ENCODE measurements around the gene KIAA0232.

The KIAA0232 gene

GRCh38 chr4:6804082-6804752, 21.7 kb downstream of the KIAA0232 start:
- 94 to 98% methylated on average over 8 of the region's 8 CpGs for WGBS, 2 experiments
- H3K36me3 ChIP-seq (ENCODE audit: control insufficient read depth, insufficient read depth, low read length), result no peaks in the 10 kb centered on the region
- no peaks in the 10 kb centered on the region for H3K27me3 ChIP-seq (ENCODE audit: control insufficient read depth, insufficient read depth, low read length, poor library complexity, severe bottlenecking)
- H3K4me3 ChIP-seq (ENCODE audit: insufficient read depth, low read depth, low read length), result no peak overlapping the region
- no peak overlapping the region for H3K27ac ChIP-seq (ENCODE audit: insufficient read depth, low read depth, low read length, poor library complexity, severe bottlenecking)
- H3K9me3 ChIP-seq (ENCODE audit: control insufficient read depth, low read length), result no peaks in the 10 kb centered on the region
- H3K4me1 ChIP-seq (ENCODE audit: control insufficient read depth, insufficient read depth, low read length), result no peaks in the 10 kb centered on the region

- WGBS, 2 experiments, result 93 to 95% methylated on average over 4 to 5 of the region's 5 CpGs
- Histone ChIP-seq H3K4me1 (ENCODE audit: control insufficient read depth, insufficient read depth, low read length) (no peaks in the 10 kb centered on the region), H3K4me3 (ENCODE audit: insufficient read depth, low read depth, low read length) (no peak overlapping the region), H3K36me3 (ENCODE audit: control insufficient read depth, insufficient read depth, low read length) (no peaks in the 10 kb centered on the region), H3K9me3 (ENCODE audit: control insufficient read depth, low read length) (no peaks in the 10 kb centered on the region), H3K27ac (ENCODE audit: insufficient read depth, low read depth, low read length, poor library complexity, severe bottlenecking) (no peak overlapping the region), H3K27me3 (ENCODE audit: control insufficient read depth, insufficient read depth, low read length, poor library complexity, severe bottlenecking) (no peaks in the 10 kb centered on the region)
These were observed 24.5 kb downstream of the KIAA0232 start for GRCh38 chr4:6806924-6807626.

DNA sequence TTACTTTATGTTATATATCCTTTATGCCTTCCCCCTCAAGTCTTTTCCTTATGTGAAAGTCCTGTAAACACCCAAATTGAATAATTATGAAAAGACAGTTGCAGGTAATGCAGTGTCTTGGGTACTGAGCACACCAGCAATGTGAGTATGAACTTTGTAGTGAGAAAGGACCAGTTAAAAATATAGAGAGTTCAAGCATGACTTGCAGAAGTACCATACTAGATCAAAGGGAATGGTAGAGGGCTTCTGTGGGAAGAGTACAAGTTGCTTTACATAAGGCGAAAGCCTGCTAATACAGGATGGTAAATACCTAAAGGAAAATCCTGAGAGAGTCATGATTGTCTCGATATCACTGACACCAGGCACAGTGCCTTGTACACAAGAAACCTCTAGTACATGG, 25.7 kb downstream of the KIAA0232 start:
- 92 to 100% methylated on average over 2 of the region's 2 CpGs for WGBS, 2 experiments
- Histone ChIP-seq H3K36me3 (ENCODE audit: control insufficient read depth, insufficient read depth, low read length) (no peaks in the 10 kb centered on the region), H3K27me3 (ENCODE audit: control insufficient read depth, insufficient read depth, low read length, poor library complexity, severe bottlenecking) (no peaks in the 10 kb centered on the region), H3K4me1 (ENCODE audit: control insufficient read depth, insufficient read depth, low read length) (no peaks in the 10 kb centered on the region), H3K27ac (ENCODE audit: insufficient read depth, low read depth, low read length, poor library complexity, severe bottlenecking) (no peak overlapping the region), H3K9me3 (ENCODE audit: control insufficient read depth, low read length) (no peaks in the 10 kb centered on the region), H3K4me3 (ENCODE audit: insufficient read depth, low read depth, low read length) (no peak overlapping the region)

DNA sequence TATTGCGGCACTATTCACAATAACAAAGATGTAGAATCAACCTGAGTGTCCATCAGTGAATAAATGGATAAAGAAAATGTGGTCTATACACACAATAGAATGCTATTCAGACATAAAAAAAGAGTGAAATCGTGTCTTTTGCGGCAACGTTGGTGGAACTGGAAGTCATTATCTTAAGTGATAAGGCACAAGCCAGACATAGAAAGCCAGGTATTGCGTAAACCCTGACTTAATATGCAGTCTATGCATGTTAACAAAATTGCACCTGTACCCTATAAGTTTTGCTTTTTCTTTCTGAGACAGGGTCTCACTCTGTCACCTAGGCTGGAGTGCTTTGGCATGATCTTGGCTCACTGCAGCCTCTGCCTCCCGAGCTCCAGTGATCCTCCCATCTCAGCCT, 28.6 kb downstream of the KIAA0232 start:
- no peaks in the 10 kb centered on the region for H3K4me1 ChIP-seq (ENCODE audit: control insufficient read depth, insufficient read depth, low read length)
- no peaks in the 10 kb centered on the region for H3K27me3 ChIP-seq (ENCODE audit: control insufficient read depth, insufficient read depth, low read length, poor library complexity, severe bottlenecking)
- H3K4me3 ChIP-seq (ENCODE audit: insufficient read depth, low read depth, low read length), result no peak overlapping the region
- H3K9me3 ChIP-seq (ENCODE audit: control insufficient read depth, low read length), result no peaks in the 10 kb centered on the region
- peaks cover 3% of the 10 kb centered on the region for H3K36me3 ChIP-seq (ENCODE audit: control insufficient read depth, insufficient read depth, low read length)
- WGBS, 2 experiments, result 89 to 95% methylated on average over 5 to 6 of the region's 6 CpGs
- H3K27ac ChIP-seq (ENCODE audit: insufficient read depth, low read depth, low read length, poor library complexity, severe bottlenecking), result no peak overlapping the region

DNA sequence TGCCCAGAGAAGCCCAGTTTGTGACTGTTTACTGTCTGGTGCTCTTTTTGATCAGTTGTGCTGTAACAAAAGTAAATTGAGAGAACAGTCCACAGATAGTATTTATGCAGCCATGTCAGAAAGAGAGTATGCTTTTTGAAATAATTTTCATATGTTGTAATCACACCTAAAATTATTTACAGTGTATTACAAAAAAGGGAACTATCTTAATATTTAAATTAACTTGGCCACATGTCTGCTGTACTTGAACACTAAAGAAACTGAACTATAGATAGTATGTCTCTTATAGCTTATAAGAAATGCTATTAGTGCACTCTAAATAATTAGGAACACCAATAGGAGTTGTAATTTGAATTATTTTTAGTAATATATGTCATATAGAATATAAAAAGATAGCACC, 30.2 kb downstream of the KIAA0232 start:
- Histone ChIP-seq H3K27me3 (ENCODE audit: control insufficient read depth, insufficient read depth, low read length, poor library complexity, severe bottlenecking) (no peaks in the 10 kb centered on the region), H3K36me3 (ENCODE audit: control insufficient read depth, insufficient read depth, low read length) (peaks cover 3% of the 10 kb centered on the region), H3K27ac (ENCODE audit: insufficient read depth, low read depth, low read length, poor library complexity, severe bottlenecking) (no peak overlapping the region), H3K4me3 (ENCODE audit: insufficient read depth, low read depth, low read length) (no peak overlapping the region), H3K4me1 (ENCODE audit: control insufficient read depth, insufficient read depth, low read length) (no peaks in the 10 kb centered on the region), H3K9me3 (ENCODE audit: control insufficient read depth, low read length) (no peaks in the 10 kb centered on the region)

DNA sequence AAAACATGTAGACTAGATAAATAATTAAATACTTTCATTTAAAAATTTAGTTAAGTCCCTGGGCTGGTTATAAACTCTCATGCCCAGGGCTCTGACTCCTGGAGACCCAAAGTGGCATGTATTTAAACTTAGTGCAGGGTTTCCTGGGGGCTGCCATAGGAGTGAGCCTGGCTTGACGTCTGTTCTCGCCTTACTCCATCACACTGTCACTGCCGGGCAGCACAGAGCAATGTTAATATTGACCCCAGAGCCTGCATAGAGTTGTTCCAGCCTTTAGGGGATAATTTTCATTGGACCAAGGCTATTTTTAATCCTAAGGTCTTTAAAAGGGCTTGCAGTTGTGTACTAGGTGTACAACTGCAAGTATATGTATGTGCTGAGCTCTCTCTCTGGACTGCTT, 31.2 kb downstream of the KIAA0232 start:
- no peak overlapping the region for H3K4me3 ChIP-seq (ENCODE audit: insufficient read depth, low read depth, low read length)
- H3K4me1 ChIP-seq (ENCODE audit: control insufficient read depth, insufficient read depth, low read length), result no peaks in the 10 kb centered on the region
- no peak overlapping the region for H3K27ac ChIP-seq (ENCODE audit: insufficient read depth, low read depth, low read length, poor library complexity, severe bottlenecking)
- no peaks in the 10 kb centered on the region for H3K27me3 ChIP-seq (ENCODE audit: control insufficient read depth, insufficient read depth, low read length, poor library complexity, severe bottlenecking)
- no peaks in the 10 kb centered on the region for H3K9me3 ChIP-seq (ENCODE audit: control insufficient read depth, low read length)
- WGBS, 2 experiments, result 90 to 92% methylated on average over 3 of the region's 3 CpGs
- H3K36me3 ChIP-seq (ENCODE audit: control insufficient read depth, insufficient read depth, low read length), result peaks cover 9% of the 10 kb centered on the region

- no peak overlapping the region for H3K27ac ChIP-seq (ENCODE audit: insufficient read depth, low read depth, low read length, poor library complexity, severe bottlenecking)
- no peaks in the 10 kb centered on the region for H3K9me3 ChIP-seq (ENCODE audit: control insufficient read depth, low read length)
- H3K4me3 ChIP-seq (ENCODE audit: insufficient read depth, low read depth, low read length), result no peak overlapping the region
- H3K4me1 ChIP-seq (ENCODE audit: control insufficient read depth, insufficient read depth, low read length), result no peaks in the 10 kb centered on the region
- no peaks in the 10 kb centered on the region for H3K27me3 ChIP-seq (ENCODE audit: control insufficient read depth, insufficient read depth, low read length, poor library complexity, severe bottlenecking)
- 97% methylated on average over 8 of the region's 9 CpGs for WGBS, 2 experiments
- H3K36me3 ChIP-seq (ENCODE audit: control insufficient read depth, insufficient read depth, low read length), result peaks cover 9% of the 10 kb centered on the region
These were observed 32.7 kb downstream of the KIAA0232 start for GRCh38 chr4:6815029-6815836.

- H3K4me3 ChIP-seq (ENCODE audit: insufficient read depth, low read depth, low read length), result no peak overlapping the region
- WGBS, 2 experiments, result 100% methylated on average over 1 of the region's 1 CpG
- no peak overlapping the region for H3K27ac ChIP-seq (ENCODE audit: insufficient read depth, low read depth, low read length, poor library complexity, severe bottlenecking)
- H3K9me3 ChIP-seq (ENCODE audit: control insufficient read depth, low read length), result no peaks in the 10 kb centered on the region
- H3K27me3 ChIP-seq (ENCODE audit: control insufficient read depth, insufficient read depth, low read length, poor library complexity, severe bottlenecking), result no peaks in the 10 kb centered on the region
- H3K4me1 ChIP-seq (ENCODE audit: control insufficient read depth, insufficient read depth, low read length), result no peaks in the 10 kb centered on the region
- H3K36me3 ChIP-seq (ENCODE audit: control insufficient read depth, insufficient read depth, low read length), result peaks cover 12% of the 10 kb centered on the region
These were observed 36.8 kb downstream of the KIAA0232 start for GRCh38 chr4:6819295-6819694.

DNA sequence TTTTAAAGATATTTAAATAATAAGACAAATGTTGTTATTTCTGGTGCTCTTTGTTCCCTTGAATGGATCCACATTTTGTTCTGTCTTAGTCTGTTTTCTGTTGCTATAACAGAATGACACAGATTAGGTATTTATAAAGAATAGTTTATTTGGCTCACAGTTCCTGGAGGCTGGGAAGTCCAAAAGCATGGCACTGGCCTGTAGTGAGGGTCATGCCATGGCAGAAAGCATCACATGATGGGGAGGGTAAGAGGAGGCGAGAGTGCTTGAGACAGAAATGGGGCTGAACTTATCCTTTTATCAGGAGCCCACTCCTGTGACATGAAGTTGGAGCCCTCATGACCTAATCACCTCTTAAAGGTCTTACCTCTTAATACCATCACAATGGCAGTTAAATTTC, 38.2 kb downstream of the KIAA0232 start:
- WGBS, 2 experiments, result 92 to 100% methylated on average over 1 of the region's 1 CpG
- no peaks in the 10 kb centered on the region for H3K4me1 ChIP-seq (ENCODE audit: control insufficient read depth, insufficient read depth, low read length)
- peaks cover 21% of the 10 kb centered on the region for H3K36me3 ChIP-seq (ENCODE audit: control insufficient read depth, insufficient read depth, low read length)
- no peak overlapping the region for H3K4me3 ChIP-seq (ENCODE audit: insufficient read depth, low read depth, low read length)
- no peaks in the 10 kb centered on the region for H3K9me3 ChIP-seq (ENCODE audit: control insufficient read depth, low read length)
- no peaks in the 10 kb centered on the region for H3K27me3 ChIP-seq (ENCODE audit: control insufficient read depth, insufficient read depth, low read length, poor library complexity, severe bottlenecking)
- no peak overlapping the region for H3K27ac ChIP-seq (ENCODE audit: insufficient read depth, low read depth, low read length, poor library complexity, severe bottlenecking)

DNA sequence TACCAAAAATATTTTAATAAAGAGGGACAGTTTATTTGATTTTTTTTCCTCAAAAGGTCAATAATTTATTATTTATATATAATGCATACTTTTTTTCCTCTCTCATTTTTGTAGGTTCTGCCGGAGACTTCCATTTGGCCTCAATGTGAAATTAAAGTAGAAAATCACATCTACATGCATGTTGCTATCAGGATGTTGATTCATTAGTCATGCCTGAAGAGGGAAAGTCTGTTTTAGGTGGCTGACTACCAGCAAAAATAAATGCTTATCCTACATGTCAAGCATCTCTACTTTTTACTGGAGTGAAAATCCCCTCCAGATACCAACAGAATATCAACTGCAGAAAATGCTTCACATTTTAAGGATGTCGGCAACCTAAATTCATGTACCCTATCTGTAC, 41.5 kb downstream of the KIAA0232 start:
- H3K4me3 ChIP-seq (ENCODE audit: insufficient read depth, low read depth, low read length), result no peak overlapping the region
- no peak overlapping the region for H3K27ac ChIP-seq (ENCODE audit: insufficient read depth, low read depth, low read length, poor library complexity, severe bottlenecking)
- no peaks in the 10 kb centered on the region for H3K27me3 ChIP-seq (ENCODE audit: control insufficient read depth, insufficient read depth, low read length, poor library complexity, severe bottlenecking)
- peaks cover 16% of the 10 kb centered on the region for H3K36me3 ChIP-seq (ENCODE audit: control insufficient read depth, insufficient read depth, low read length)
- H3K4me1 ChIP-seq (ENCODE audit: control insufficient read depth, insufficient read depth, low read length), result no peaks in the 10 kb centered on the region
- H3K9me3 ChIP-seq (ENCODE audit: control insufficient read depth, low read length), result no peaks in the 10 kb centered on the region
- WGBS, 2 experiments, result 89 to 100% methylated on average over 1 to 2 of the region's 2 CpGs

Measured in ectodermal cell (in vitro differentiated cells).